HG03565 (cell line): ENCODE measurements around the gene GRIFIN.
"Not testable (repeated sequence)": the region's sequence is repeated elsewhere in the genome, so short reads cannot be mapped to it uniquely, and the experiment has no call there.

ENCODE experiments used
- ATAC-seq: cut with Tn5 transposase; IDR thresholded peaks from one replicate; pipeline ENCODE4 v1.9.1; 2021; ENCODE audit warnings: mild to moderate bottlenecking, moderate library complexity; ENCODE audit not compliant: unreplicated experiment

The GRIFIN gene

DNA sequence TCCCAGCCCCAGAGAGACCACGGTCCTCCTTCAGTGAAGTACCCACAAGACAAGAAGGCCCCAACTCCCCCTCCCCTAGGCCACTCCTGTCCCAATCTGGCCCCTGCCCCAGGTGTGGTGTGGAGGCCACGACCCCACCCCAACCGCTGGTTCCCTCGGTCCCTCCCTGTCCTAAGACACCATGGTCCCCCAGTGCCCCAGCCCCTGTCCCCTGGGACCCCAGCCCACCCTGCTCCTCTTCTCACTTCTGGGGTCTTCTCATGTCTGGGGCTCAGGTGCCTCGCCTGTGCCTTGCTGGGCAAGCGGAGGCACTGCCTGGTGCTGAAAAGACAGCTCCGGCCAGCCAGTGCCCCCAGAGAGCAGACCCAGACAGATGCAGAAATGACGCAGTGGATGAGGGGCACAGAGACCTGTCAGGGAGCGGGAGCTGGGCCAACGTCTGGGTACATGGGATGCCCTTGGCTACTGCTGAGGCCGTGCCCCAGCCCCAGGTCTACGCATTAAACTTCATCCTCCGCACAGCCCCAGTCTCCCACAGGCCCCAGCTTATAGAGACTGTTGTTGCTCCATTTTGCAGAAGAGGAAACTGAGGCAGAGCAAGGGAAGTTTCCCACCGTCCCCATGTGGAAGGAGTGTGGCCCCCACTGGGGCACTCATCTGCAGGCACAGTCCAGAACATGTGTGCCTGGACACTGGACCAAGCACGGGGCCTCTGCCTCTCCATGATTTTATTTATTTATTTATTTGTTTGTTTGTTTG lies 14.8 kb downstream of the GRIFIN start:
- ATAC-seq = no peak

DNA sequence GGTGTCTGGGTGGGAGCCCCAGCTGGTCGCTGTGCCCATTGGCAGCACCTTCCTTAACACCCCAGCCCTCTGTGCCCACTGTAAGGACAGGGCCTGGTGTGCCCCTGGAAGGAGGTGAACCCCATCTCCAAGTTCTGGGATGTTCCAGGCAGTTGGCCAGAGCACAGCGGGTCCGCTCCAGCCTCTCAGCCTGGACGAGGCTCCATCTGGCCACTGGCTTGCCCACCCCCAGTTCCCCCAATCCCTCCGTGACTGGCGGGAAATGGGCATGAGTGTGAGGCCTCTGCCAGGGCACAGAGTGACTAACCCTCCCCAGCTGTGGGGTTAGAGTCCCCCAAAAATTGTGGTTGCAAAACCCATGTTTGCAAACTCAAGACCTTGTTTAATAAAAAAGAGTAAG lies 15.6 kb downstream of the GRIFIN start:
- ATAC-seq = no peak

DNA sequence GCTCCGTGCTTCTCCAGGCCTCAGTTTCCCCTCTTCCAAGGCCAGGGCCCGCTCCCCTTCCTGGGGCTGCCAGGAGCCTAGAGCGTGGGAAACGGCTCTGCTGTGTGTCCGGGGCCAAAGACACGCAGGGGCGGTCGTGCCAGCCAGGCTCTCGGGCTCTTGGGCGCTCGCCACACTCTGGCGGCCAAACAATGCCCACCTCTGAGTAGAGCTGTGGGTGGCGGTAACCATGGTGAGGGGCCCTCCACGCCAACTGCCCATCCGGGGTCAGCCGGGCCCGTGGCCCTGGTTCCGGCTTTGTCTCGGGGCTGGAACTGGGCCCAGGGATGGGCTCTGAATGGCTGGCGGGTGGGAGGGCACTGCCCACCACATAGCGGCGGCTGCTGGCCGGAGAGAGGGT lies 16.0 kb downstream of the GRIFIN start:
- no peak for ATAC-seq

DNA sequence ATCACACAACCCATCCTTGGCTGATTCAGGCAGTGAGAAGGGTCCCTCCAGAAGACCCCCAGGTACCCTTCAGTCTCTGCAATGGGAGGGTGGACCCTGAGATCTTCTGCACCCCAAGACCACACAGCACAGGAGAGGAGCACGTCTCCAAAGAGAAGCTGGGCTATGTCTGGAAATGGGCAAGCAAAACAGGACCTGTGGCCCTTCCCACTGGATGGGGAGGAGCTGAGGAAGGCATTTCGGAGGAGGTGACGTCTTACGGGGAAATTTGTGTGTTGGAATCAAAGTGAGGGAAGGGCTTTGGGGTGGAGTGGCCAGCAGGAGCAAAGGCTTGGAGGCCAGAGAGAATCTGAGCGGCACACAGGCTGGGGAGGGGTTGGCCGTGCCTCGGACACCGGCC lies 16.5 kb downstream of the GRIFIN start:
- no peak for ATAC-seq

DNA sequence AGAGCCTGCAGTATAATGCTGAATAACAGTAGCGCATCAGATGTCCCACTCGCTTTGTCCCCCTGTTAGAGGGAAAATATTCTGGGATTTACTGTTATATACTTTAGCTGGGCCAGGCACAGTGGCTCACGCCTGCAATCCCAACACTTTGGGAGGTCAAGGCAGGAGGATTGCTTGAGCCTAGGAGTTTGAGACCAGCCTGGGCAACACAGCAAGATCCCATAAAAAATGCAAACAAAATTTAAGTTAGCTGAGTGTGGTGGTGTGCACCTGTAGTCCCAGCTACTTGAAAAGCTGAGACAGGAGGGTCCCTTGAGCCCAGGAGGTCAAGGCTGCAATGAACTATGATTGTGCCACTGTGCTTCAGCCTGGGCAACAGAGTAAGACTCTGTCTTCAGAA lies 22.3 kb downstream of the GRIFIN start:
- ATAC-seq = not testable (repeated sequence)

- no peak for ATAC-seq
Observed at GRCh38 chr7:2452643-2453270, 23.4 kb downstream of the GRIFIN start.

GRCh38 chr7:2452074-2452507 lies 24.1 kb downstream of the GRIFIN start:
- no peak for ATAC-seq

DNA sequence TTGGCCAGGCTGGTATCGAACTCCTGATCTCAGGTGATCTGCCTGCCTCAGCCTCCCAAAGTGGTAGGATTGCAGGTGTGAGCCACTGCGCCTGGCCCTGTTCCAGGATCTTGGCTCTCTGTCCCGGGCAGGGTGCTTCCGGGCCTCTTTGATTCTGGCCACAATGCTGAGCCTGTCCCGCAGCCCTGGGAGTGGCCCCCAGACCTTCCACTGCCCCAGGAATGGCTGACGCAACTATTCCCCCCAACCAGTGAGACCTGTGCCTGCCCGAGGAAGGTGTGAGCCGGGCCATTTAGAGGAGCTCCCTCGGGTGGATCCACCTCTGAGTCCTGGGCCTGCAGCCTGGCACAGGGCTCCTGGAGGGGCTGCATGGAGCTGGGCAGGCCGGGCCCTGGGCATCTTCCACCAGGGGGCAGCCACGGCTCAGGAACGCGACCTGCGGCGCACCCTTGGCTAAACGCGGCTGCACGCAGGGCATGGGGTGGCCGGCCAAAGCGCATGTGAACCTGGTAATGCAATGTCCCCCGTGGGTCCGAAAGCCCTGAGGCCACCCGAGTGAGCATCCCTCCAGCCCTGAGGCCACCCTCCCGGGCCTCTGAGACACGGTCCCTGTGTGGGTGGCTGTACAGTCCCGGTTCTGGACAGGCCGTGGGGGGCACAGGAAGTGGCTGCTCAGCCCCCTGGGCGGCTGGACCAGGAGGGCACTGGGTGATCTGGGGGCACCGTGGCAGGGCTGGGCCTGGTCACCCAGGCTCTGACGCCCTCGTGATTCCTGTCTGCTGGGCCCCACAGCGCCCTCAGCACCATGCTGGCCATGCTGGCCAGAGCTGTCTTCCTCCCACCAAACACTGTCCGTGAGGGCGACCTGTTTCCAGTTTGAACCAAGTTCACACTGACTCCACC lies 24.8 kb downstream of the GRIFIN start:
- no peak for ATAC-seq

GRCh38 chr7:2450198-2451107 lies 25.7 kb downstream of the GRIFIN start:
- ATAC-seq = no peak

GRCh38 chr7:2446676-2447075 lies 29.5 kb downstream of the GRIFIN start:
- ATAC-seq = no peak

DNA sequence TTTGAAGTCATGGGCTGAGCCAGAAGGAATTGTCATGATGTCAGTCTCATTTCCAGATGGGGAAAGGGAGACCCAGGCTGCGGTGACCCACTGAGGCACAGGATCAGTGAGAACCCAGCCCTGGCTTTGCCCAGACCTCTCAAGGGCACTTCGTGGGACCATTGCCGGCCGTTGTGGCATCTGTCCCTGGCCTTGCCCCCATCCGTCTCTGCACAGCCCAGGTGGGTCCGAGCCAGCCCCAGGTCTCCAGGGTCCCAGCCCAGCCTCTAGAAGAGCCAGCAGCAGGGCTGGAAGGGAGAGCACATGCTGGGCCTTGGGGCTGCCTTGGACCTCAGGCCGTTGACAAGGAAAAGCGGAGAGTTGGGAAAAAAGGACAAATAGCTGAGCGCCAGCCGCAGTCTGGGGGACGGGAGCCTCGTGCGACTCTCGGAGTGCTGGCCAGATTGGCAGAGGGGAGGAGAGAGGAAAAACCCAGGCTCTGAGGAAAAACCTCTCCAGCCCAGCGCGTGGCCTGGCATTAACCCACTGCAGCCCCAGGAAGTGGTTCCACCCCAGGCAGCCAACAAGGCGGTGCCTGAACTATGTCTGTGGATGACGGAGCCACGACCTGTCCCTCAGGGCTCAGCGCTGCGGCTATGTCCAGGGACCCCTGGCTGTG lies 30.2 kb downstream of the GRIFIN start:
- no peak for ATAC-seq

GRCh38 chr7:2445047-2445446 lies 31.2 kb downstream of the GRIFIN start:
- no peak for ATAC-seq

GRCh38 chr7:2444476-2444875 lies 31.7 kb downstream of the GRIFIN start:
- ATAC-seq = no peak

GRCh38 chr7:2443491-2443890 lies 32.7 kb downstream of the GRIFIN start:
- no peak for ATAC-seq

DNA sequence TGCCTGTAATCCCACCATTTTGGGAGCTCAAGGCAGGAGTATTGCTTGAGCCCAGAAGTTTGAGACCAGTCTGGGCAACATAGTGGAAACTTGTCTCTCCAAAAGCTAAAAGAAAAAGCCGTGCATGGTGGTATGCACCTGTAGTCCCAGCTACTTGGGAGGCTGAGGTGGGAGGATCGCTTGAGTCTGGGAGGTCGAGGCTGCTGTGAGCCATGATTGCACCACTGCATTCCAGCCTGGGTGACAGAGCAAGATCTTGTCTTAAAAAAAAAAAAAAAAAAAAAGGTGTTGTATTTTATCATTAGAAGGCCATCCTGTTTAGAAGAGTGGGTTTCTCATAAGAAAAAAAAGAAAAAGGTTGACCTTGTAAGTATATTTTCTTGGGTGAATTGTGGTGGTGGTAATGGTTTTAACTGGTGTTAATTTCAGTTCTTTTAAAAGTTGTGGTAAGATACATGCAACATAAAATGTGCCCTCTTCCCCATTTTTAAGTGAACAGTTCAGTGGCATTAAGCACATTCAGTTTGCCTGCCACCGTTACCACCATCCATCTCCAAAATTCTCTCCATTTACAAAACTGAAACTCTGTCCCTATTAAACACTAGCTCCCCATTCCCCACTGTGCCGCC lies 34.7 kb downstream of the GRIFIN start:
- no peak for ATAC-seq

DNA sequence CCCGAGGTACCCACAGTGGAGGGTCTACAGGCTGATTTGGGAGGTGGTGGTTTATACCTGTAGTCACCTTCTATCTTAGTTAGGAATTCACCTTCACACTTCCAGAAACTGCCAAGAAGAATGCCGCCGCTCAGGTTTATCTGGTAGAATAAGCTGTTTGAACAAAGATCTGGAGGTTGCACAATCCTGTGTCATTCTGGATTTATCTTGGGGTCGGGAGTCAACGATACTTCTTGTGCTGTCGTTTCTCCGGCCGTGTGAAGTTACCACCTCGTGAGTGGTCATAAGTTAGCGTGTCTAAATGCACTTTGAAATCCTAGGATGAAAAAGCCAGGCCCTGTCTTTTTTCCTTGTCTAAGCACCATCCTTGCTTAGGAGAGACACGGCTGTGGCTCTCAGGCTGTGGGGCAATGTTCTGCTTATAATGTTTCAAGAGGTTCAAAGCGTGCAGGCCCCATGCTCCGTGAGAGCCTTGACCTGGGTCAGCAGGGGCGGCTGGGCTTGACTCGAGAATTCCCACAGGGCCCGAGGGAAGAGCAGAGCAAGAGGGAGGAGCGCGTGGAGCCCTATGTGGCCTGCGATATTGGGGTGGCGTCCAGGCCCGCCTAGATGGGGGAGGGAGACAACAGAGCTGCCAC lies 35.5 kb downstream of the GRIFIN start:
- ATAC-seq = no peak

DNA sequence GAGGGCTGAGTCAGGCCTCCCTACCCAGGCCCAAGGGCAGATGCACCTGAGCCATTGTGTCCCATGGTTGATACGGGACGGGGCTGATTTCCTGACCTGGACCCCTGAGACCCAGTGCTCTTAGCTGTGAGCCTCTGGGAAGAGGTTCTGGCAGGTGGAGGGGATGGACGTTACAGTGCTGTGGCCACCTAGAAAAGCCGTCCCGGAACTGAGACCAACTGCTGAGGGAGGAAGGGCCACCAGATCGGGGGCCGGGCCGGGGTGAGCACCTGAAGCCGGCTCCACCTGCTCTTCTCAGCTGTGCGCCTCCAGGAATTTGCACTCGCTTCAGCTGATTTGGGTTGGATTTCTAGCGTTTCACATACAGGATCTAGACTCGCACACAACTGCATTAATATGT lies 37.4 kb downstream of the GRIFIN start:
- ATAC-seq = no peak

DNA sequence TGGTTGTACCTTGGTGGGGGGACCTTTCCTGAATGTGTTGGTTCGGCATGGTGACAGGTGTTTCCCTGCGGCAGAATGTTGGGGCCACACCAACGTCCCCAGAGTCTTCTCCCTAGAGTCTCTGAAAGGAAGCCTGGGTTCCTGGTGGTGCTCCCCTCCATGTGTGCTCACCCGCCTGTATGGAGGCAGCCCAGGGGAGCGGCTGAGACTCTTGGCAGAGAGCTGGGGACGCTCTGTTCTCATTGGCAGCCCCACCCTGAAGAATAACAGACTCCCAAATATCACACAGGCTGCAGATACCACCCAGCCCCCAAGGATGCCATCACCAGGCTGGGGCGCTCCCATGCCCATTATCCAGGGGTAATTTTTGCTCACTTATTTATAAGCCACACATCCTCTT lies 38.0 kb downstream of the GRIFIN start:
- no peak for ATAC-seq

GRCh38 chr7:2437537-2438148 lies 38.6 kb downstream of the GRIFIN start:
- ATAC-seq = no peak
